NCI-H2196 treated with DMSO at 0.1 percent for 48 hours (cell line): ENCODE data around the gene MT1X.
"Not testable (repeated sequence)": the region's sequence is repeated elsewhere in the genome, so short reads cannot be mapped to it uniquely, and the experiment has no call there.

Experiments
- DNase-seq: peaks from one replicate; lab custom pipeline; 2025; ENCODE audit not compliant: unreplicated experiment; lab: John Stamatoyannopoulos, UW

MT1X gene

GRCh38 chr16:56709443-56710040, 27.3 kb downstream of the MT1X start:
- DNase-seq = no peak

GRCh38 chr16:56710181-56710737, 28.0 kb downstream of the MT1X start:
- DNase-seq = no peak

GRCh38 chr16:56711862-56712261, 29.6 kb downstream of the MT1X start:
- no peak for DNase-seq

GRCh38 chr16:56713794-56714193, 31.5 kb downstream of the MT1X start:
- DNase-seq = no peak

GRCh38 chr16:56715126-56715525, 32.9 kb downstream of the MT1X start:
- DNase-seq = no peak

- DNase-seq = no peak
Measured at GRCh38 chr16:56716761-56717160, 34.5 kb downstream of the MT1X start.

GRCh38 chr16:56717532-56717931, 35.3 kb downstream of the MT1X start:
- not testable (repeated sequence) for DNase-seq

- DNase-seq = no peak
Measured at GRCh38 chr16:56722200-56722842, 40.1 kb downstream of the MT1X start.

GRCh38 chr16:56724191-56724590, 41.9 kb downstream of the MT1X start:
- no peak for DNase-seq

- no peak for DNase-seq
Measured at GRCh38 chr16:56726283-56726682, 44.0 kb downstream of the MT1X start.

- DNase-seq = no peak
Measured at GRCh38 chr16:56726926-56727325, 44.7 kb downstream of the MT1X start.

GRCh38 chr16:56728027-56728426, 45.8 kb downstream of the MT1X start:
- no peak for DNase-seq

GRCh38 chr16:56728980-56729734, 46.9 kb downstream of the MT1X start:
- DNase-seq = no peak

- DNase-seq = peak; percentile 53
Measured at GRCh38 chr16:56729735-56730662, 47.7 kb downstream of the MT1X start, which contains the start of gene NUP93. Gene NUP93 (plus strand): TSS chr16:56730129. CDS start chr16:56748248, 18,119 bp downstream.

GRCh38 chr16:56732366-56732765, 50.1 kb downstream of the MT1X start:
- no peak for DNase-seq

- DNase-seq = no peak
Measured at GRCh38 chr16:56732832-56733231, 50.6 kb downstream of the MT1X start.
